ENCODE results near the gene NCKAP5. TPM values are rescaled to one million over a fixed set of nuclear protein-coding genes. Genes with fewer than 3 reads are reported as not detected.

NCKAP5 gene
- total and polyA plus RNA-seq, 2 of the 8 experiments (the other 6 are each of a cell fraction or from before 2014, with no cell fraction given), result 0.27 to 0.86 TPM

DNA sequence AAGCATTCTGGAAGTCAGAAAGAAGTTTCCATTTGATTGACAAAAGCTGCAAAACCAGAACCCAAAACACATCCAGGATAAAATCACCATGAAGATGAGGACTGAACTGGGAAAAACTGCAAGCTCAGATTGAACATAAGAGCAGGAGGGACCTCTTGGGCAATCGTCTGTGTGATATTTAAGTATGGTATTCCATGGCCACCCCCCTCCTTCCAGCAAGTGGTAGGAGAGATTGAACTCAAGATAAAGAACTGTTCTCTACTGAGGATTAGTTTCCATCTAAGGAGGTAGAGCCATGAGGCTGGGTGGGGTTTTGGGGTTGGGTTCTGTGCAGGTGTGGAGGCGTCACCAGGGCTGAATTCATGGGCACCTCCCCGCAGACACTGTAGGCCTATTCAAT, 251.1 kb downstream of the NCKAP5 start (continued):
- TF ChIP-seq, protein P1, sequence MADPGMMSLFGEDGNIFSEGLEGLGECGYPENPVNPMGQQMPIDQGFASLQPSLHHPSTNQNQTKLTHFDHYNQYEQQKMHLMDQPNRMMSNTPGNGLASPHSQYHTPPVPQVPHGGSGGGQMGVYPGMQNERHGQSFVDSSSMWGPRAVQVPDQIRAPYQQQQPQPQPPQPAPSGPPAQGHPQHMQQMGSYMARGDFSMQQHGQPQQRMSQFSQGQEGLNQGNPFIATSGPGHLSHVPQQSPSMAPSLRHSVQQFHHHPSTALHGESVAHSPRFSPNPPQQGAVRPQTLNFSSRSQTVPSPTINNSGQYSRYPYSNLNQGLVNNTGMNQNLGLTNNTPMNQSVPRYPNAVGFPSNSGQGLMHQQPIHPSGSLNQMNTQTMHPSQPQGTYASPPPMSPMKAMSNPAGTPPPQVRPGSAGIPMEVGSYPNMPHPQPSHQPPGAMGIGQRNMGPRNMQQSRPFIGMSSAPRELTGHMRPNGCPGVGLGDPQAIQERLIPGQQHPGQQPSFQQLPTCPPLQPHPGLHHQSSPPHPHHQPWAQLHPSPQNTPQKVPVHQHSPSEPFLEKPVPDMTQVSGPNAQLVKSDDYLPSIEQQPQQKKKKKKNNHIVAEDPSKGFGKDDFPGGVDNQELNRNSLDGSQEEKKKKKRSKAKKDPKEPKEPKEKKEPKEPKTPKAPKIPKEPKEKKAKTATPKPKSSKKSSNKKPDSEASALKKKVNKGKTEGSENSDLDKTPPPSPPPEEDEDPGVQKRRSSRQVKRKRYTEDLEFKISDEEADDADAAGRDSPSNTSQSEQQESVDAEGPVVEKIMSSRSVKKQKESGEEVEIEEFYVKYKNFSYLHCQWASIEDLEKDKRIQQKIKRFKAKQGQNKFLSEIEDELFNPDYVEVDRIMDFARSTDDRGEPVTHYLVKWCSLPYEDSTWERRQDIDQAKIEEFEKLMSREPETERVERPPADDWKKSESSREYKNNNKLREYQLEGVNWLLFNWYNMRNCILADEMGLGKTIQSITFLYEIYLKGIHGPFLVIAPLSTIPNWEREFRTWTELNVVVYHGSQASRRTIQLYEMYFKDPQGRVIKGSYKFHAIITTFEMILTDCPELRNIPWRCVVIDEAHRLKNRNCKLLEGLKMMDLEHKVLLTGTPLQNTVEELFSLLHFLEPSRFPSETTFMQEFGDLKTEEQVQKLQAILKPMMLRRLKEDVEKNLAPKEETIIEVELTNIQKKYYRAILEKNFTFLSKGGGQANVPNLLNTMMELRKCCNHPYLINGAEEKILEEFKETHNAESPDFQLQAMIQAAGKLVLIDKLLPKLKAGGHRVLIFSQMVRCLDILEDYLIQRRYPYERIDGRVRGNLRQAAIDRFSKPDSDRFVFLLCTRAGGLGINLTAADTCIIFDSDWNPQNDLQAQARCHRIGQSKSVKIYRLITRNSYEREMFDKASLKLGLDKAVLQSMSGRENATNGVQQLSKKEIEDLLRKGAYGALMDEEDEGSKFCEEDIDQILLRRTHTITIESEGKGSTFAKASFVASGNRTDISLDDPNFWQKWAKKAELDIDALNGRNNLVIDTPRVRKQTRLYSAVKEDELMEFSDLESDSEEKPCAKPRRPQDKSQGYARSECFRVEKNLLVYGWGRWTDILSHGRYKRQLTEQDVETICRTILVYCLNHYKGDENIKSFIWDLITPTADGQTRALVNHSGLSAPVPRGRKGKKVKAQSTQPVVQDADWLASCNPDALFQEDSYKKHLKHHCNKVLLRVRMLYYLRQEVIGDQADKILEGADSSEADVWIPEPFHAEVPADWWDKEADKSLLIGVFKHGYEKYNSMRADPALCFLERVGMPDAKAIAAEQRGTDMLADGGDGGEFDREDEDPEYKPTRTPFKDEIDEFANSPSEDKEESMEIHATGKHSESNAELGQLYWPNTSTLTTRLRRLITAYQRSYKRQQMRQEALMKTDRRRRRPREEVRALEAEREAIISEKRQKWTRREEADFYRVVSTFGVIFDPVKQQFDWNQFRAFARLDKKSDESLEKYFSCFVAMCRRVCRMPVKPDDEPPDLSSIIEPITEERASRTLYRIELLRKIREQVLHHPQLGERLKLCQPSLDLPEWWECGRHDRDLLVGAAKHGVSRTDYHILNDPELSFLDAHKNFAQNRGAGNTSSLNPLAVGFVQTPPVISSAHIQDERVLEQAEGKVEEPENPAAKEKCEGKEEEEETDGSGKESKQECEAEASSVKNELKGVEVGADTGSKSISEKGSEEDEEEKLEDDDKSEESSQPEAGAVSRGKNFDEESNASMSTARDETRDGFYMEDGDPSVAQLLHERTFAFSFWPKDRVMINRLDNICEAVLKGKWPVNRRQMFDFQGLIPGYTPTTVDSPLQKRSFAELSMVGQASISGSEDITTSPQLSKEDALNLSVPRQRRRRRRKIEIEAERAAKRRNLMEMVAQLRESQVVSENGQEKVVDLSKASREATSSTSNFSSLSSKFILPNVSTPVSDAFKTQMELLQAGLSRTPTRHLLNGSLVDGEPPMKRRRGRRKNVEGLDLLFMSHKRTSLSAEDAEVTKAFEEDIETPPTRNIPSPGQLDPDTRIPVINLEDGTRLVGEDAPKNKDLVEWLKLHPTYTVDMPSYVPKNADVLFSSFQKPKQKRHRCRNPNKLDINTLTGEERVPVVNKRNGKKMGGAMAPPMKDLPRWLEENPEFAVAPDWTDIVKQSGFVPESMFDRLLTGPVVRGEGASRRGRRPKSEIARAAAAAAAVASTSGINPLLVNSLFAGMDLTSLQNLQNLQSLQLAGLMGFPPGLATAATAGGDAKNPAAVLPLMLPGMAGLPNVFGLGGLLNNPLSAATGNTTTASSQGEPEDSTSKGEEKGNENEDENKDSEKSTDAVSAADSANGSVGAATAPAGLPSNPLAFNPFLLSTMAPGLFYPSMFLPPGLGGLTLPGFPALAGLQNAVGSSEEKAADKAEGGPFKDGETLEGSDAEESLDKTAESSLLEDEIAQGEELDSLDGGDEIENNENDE (IDR thresholded peaks at IDR 0.05; ENCODE audit: insufficient replicate concordance, low read length), result no peak
- TF ChIP-seq, protein P2, sequence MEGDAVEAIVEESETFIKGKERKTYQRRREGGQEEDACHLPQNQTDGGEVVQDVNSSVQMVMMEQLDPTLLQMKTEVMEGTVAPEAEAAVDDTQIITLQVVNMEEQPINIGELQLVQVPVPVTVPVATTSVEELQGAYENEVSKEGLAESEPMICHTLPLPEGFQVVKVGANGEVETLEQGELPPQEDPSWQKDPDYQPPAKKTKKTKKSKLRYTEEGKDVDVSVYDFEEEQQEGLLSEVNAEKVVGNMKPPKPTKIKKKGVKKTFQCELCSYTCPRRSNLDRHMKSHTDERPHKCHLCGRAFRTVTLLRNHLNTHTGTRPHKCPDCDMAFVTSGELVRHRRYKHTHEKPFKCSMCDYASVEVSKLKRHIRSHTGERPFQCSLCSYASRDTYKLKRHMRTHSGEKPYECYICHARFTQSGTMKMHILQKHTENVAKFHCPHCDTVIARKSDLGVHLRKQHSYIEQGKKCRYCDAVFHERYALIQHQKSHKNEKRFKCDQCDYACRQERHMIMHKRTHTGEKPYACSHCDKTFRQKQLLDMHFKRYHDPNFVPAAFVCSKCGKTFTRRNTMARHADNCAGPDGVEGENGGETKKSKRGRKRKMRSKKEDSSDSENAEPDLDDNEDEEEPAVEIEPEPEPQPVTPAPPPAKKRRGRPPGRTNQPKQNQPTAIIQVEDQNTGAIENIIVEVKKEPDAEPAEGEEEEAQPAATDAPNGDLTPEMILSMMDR (IDR thresholded peaks at IDR 0.05; ENCODE audit: control extremely low read depth in 1 of 3, insufficient read depth in 1 of 3, low read depth in 1 of 3, low read length in 3 of 3), result no peak
- no peak for TF ChIP-seq JUND (IDR thresholded peaks at IDR 0.05; ENCODE audit: low read length)
- TF ChIP-seq, protein P3, sequence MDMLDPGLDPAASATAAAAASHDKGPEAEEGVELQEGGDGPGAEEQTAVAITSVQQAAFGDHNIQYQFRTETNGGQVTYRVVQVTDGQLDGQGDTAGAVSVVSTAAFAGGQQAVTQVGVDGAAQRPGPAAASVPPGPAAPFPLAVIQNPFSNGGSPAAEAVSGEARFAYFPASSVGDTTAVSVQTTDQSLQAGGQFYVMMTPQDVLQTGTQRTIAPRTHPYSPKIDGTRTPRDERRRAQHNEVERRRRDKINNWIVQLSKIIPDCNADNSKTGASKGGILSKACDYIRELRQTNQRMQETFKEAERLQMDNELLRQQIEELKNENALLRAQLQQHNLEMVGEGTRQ (IDR thresholded peaks at IDR 0.05; ENCODE audit: low read length), result no peak
